GM18907 (cell line): ENCODE measurements around the gene HSPB9.

Experiments
- ATAC-seq: cut with Tn5 transposase; IDR thresholded peaks from one replicate; pipeline ENCODE4 v1.9.1; 2021; ENCODE audit warnings: mild to moderate bottlenecking, moderate library complexity; ENCODE audit not compliant: unreplicated experiment

HSPB9 gene

GRCh38 chr17:42098730-42099399 lies 23.7 kb upstream of the HSPB9 start:
- ATAC-seq, result no peak

- ATAC-seq, result no peak
Observed at GRCh38 chr17:42101513-42102292, 20.9 kb upstream of the HSPB9 start.

DNA sequence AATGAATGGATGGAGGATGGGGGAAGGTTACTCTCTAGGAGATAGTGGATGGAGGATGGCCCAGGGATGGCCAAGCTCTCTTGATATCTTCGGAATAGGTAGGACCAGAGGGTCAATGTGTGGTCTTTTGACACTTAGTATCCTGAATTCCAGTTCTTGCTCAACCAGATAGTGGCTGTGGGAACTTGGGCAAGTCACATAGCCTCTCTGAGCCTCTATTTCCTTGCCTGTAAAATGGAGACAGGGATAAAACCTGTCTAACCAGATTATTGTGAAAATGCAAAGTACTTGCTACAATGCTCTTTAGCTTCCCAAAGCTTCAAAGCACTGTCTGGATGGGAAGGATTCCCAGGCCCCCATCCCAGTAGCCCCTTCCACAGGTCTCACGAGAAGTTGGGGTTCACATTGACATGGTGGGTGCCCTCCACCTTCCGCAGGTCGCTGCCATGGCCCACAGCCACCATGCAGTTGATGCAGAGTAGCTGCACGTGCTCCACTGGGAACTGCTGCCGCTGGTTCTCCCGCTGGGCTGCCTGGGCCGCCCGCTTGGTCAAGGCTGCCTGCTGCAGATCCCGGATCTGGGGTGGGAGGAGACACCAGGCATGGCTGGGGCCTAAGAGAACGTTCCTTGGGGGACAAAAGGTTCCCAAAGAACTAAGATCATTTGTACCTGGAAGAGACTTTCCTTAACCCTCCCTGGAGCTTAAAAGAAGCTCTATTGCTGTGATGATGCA lies 19.2 kb upstream of the HSPB9 start:
- no peak for ATAC-seq

DNA sequence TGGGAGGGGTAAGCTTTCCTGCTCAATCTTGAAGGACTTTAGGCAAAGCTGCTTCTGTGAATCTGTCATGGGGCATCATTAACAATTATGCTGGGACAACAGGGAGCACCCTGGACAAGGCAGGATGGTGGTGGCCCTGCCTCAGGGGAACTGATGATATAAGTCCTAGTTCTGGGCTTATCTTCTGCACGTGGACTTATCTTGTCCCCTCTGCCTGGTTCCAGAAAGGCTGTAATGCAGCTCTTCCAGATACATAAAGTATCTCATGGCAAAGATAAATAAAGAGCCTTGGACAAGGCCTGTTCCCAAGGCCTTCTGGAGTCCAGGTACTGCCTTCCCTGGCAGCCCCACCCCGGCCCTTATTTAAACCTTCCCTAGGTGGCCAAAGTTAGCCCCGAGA lies 18.3 kb upstream of the HSPB9 start:
- no peak for ATAC-seq

- ATAC-seq, result no peak
Observed at GRCh38 chr17:42106009-42106408, 16.6 kb upstream of the HSPB9 start.

DNA sequence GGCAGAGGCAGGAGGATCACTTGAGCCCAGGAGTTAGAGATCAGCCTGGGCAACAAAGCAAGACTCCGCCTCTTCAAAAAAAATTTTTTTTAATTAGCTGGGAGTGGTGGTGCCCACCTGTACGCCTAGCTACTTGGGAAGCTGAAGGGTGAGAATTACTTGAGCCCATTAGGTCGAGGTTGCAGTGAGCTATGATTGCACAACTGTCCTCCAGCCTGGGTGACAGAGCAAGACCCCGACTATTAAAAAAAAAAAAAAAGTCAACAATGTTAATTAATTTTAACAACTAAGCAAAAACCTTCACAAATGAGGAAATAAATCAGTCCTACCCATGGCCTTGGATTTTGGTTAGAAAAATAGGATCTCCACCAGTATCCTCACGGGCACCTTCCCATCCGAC lies 15.5 kb upstream of the HSPB9 start:
- ATAC-seq, result no peak

DNA sequence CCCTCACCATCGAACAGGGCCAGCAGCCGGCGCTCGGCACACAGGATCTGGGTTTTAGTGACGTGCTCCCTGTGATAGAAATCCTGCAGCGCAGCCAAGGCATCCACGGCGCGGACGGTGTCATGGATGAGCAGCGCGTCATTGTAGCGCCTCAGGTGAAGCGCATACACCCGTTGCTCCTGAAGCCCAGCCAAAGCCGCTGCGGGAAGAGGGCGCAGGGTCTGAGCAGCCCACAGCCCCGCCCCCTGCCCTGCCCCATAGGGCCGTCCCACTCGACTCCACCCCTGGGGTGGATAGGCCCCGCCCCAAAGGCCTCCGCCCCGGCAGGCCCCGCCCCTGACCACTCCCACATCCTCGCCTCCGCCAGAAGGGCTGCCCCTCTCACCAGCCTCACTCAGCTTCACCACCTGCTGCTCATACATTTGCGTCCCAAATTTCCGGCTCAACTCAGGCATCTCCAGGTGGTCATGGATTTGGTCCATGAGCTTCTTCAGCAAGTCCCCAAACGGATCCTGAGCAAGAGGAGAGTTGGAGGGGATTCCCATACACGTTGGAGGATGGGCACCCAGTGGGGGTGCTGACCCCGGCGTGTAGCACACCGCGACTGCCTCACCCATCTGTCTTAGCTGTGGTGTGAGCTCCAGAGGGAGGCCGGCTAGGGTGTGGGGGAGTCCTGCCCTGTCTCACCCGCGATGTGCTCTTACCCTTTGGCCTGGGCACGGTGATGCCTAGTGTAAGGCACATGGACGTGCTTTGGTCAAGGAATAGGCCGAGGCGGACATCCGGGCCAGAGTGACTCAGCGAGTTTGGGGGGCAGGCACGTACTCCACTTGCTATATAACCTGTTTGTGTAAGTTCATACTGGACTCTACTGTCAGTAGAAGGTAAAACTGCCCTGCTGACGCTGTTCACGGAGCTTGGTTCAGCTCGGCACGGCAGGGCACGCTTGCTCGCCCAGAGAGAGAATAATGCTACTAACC lies 14.7 kb upstream of the HSPB9 start:
- ATAC-seq, result peak; percentile 62

DNA sequence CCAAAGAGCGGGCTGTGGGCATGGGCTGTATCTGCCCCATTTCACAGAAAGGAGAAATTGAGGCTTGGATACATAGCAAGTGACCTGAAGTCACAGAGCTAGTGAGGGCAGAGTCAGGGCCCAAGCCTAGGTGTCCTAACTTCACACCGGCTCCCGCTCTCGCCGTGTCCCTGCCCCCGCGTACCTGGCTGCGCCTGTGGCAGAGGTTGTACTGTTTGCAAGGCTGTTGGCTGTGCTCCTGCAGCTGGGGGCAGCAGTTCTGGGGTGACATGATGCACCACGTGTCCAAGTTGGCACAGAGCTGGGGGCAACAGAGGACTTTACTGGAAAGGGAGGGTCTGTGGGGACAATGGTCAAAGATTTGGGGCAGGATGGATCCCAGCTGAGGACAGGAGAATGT lies 13.5 kb upstream of the HSPB9 start:
- no peak for ATAC-seq

DNA sequence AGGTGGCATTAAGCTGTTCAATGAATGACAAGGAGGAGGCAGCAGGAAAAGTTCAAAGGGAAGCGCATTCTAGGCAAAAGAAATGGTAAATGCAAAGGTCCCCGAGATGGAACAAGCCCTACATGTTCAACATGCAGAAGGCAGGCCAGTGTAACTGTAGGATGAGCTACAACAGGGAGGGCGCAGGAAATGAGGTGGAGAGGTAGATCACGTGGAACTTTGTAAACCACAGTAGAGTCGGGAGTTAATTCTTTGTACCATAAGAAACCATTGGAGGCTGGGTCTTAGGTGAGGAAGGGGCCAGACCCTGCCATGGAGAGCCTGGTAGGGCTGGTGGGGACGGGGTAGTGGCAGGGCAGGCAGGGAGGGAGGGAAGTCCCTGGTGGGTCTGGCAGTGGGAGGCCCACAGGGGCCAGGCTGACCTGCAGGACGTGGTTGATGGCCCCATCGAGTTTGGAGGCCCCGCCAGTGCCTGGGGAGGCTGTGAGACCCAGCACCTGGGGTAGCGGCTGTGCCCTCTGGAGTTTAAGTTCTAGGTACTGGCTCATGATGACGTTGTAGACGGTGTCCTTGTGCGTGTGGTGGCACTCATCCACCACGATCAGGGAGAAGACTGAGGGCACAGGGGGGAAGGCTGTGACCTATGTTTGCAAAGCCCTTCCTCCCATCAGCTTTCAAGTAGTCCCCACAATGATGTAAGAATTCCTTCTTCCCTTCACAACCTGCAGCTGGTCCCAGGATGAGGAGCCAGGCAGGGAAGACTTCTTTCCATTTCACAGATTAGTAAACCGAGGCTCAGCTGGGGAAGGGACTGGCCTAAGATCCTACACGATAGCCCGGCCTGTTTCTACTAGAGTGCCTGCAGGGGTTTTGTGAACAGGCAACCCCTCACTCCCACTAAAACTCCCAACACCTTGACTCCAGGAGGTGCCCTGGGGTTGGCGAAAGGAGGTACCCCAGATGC lies 12.0 kb upstream of the HSPB9 start:
- no peak for ATAC-seq

- no peak for ATAC-seq
Observed at GRCh38 chr17:42111265-42111636, 11.4 kb upstream of the HSPB9 start.

- peak; percentile 5 for ATAC-seq
Observed at GRCh38 chr17:42111871-42112551, 10.6 kb upstream of the HSPB9 start.

DNA sequence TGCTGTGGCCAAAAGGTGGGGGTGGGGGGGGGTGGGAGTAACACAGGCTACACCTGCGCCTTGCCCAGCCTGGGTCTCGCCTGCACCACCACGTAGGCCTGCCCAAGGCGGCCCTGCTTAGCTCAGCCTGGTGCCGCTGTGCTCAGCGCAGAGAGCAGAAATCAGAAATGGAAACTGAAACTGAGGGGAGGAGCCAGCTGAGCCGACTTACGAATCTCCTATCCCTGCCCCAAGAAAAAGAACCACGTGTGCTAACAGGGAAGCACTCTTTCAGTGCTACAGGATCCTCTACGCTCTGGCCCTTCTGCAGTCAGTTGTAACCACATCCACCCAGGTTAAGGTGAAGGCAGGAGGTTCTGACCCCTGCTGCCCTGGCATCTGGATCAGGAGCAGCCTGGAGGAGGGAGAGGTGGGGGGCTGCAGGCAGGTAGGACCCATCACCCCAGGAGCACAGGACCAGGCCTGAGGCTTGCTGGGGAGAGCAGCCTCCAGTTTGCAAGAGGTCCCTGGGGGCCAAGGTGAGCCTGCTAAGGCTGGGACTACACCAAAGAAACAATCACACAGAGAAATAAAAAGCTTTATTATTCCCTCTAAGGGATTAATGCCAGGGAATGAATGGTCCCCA lies 9.9 kb upstream of the HSPB9 start, which contains the start of gene DHX58:
Gene DHX58, minus strand, starts transcription at position 163 of the 625 bp plus-strand sequence. CDS start 822 bp downstream, outside the sequence.
- ATAC-seq, result peak; percentile 53

GRCh38 chr17:42113293-42114069 lies 9.1 kb upstream of the HSPB9 start:
- ATAC-seq, result no peak

DNA sequence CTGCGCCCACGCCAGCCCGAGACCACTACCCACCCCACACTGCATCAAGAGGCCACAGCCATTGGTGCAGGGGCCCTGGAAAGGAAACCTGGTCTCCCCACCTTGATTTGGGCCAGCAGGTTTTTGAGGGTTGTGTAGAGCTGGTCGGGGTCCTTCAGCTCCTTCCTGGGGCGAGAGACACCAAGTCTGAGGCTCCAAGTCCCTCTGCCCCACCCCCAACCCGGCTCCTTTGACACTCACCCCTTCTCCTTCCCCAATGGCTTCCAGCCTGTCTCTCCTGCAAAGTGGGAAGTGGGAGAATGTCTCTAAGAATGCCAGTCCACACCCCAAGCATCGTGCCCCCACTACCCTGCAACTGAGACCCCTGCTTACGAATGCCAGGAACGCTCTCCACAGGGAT lies 8.5 kb upstream of the HSPB9 start:
- no peak for ATAC-seq

DNA sequence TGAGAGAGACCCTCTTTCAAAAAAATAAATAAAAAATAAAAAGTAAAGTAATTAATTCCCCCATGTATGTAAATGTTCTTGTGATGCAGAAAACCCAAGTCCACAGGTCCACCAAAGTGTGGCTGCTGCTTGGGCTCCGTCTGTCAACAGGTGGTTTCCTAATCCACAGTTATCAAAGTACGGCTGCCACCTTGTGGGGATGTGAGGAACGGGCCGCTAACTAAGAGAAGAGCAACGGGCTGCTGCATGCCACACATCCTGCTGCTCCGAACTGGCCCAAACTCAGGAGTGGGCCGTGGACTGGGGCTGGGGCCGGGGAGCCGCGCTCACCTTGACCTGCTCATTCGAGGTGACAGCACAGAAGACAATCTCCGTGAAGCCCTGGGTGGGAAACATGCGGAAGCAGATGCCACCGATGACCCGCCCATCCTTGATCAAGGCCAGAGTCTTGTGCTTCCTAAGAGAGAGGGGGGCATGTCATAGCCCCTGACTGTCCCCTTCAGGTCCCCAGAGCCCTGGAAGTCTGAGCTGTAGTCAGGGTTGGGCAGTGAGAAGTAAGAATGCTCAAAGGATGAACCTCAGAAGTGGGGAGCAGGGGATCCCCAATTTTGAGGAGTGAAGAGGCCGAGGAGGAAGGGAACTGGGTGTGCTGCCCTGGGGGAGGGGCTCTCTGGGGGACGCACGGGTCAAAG lies 5.8 kb upstream of the HSPB9 start:
- no peak for ATAC-seq

DNA sequence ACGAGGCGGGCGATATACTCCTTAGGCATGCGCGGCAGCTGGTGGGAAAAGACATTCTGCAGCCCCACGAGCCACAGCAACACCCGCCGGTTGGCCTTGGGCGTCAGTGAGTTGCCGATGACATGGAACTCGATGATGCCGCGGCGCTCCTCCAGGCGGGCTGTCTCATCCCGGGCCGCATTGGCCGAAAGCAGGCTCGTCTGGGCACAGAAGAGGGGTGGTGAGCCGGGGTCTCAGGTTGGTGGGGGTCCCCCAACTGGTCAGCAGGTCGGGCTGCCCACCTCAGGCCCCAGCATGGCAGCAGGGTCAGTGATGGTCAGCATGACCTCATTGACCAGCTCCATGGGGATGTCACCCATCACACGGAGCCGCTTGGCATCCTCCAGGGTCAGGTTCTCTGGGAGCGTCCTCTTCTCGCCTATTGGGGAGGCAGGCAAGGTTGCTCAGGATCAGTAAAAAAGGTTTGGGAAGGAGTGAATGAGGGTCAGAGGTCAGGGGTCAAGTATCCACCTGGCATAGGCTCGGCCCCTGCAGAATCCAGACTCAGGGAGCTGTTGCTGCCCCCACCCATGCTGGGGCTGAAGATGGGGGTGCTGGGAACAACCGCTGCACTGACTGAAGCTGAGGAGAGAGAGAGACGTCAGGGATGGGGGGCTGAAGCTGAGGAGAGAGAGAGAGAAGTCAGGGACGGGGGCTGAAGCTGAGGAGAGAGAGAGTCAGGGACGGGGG lies 5.0 kb upstream of the HSPB9 start:
- no peak for ATAC-seq
